Esophagus squamous epithelium (tissue), 5 donors: ENCODE measurements around the gene EXO5. TPM values are rescaled to one million over a fixed set of nuclear protein-coding genes. Genes with fewer than 3 reads are reported as not detected.

ENCODE experiments used
- DNase-seq: peaks from one replicate; lab custom pipeline; 2025; lab: John Stamatoyannopoulos, UW
- H3K27ac ChIP-seq, 4 donors: fragments of 200-600 bp; sonication (generic); one replicate each; pipeline ENCODE4 v1.5.1; 2016 to 2019; ENCODE audit warnings: mild to moderate bottlenecking in 1 of 4
- H3K27me3 ChIP-seq, 4 donors: fragments of 200-600 bp; sonication (generic); 1 replicate in 3 of 4; 2 replicates in 1 of 4; pipeline versions ENCODE4 v1.5.1 to v1.6.0; 2017 to 2021; ENCODE audit warnings: antibody characterized with exemption in 1 of 4
- H3K36me3 ChIP-seq, 3 donors: fragments of 200-600 bp; sonication (generic); one replicate each; pipeline ENCODE4 v1.5.1; 2016 to 2019
- H3K4me1 ChIP-seq, 3 donors: fragments of 200-600 bp; sonication (generic); one replicate each; pipeline ENCODE4 v1.5.1; 2017 to 2019
- H3K4me3 ChIP-seq, 4 donors: fragments of 200-600 bp; sonication (generic); 1 replicate in 3 of 4; 2 replicates in 1 of 4; pipeline ENCODE4 v1.5.1; 2016 to 2019; ENCODE audit warnings: mild to moderate bottlenecking in 2 of 4, moderate library complexity in 1 of 4
- H3K9me3 ChIP-seq, 3 donors: fragments of 200-600 bp; sonication (generic); one replicate each; pipeline ENCODE4 v1.5.1; 2016 to 2019
- POLR2A ChIP-seq, 4 donors: fragments of 450-650 bp; IDR thresholded peaks; one replicate each; pipeline ENCODE4 v1.6.1; 2017; ENCODE audit warnings: antibody characterized with exemption in 4 of 4, mild to moderate bottlenecking in 4 of 4, moderate library complexity in 3 of 4
- WGBS, 2 donors: methylation state at CpG; one replicate each; pipeline ENCODE4 v1.1.5; 2018; 5-methylcytosine and 5-hydroxymethylcytosine counted together
- intact Hi-C: fragments of 100-400 bp; cut with DNase I; formaldehyde crosslinking; loops from one replicate; pipeline ENCODE4 v1.15.0; 2022
- total RNA-seq, 4 donors: library from RNA; depleted of rRNA; stranded (reverse); fragments of >200 nt; gene quantifications; one replicate each; pipeline ENCODE4 v1.1.0, GENCODE V29; 2016
- TF ChIP-seq, protein P1 (sequence below), 6 experiments: fragments of 450-650 bp in 4 of 6; fragments of 200-600 bp in 2 of 6; sonication (generic) in 2 of 6; IDR thresholded peaks; one replicate each; pipeline ENCODE4 v1.5.1; 2016 to 2019; ENCODE audit warnings: antibody characterized with exemption in 6 of 6, mild to moderate bottlenecking in 4 of 6, moderate library complexity in 4 of 6
- donor health status: DM: yes; HTN: yes; CAD: no.

Gene EXO5
- total RNA-seq, 4 donors from 2014 or later = 4.9 to 7.1 (median 5.7) TPM

DNA sequence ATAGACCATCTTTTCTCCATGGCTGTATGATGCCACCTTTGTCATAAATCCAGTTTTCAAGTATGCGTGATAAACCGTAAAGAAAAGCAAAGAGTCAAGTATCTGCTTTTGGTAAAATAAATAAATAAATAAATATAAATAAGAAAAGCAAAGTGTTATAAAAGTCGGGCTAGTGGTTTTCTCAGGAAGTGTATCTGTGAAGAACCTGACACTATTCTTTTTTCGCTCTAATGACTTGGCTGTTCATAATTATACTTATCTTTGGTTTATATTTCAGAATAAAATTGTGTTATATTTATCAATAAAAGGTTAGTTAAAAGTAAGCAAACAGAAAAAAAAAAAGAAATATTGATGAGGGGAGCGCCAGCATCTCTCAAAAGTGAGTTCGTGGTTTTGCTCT, 594 bp upstream of the EXO5 start:
- Histone ChIP-seq H3K4me3 (peak overlapping the region; percentile 72 to 83 (median 79)), H3K27ac (peak overlapping the region; percentile 73 to 84 (median 80)), H3K27me3 (no peaks in the 10 kb centered on the region), H3K36me3 (peaks cover 0 to 19% (median 0%) of the 10 kb centered on the region in 3 donors), H3K9me3 (peaks cover 0 to 36% (median 7%) of the 10 kb centered on the region in 3 donors), H3K4me1 (peaks cover 6 to 17% (median 6%) of the 10 kb centered on the region in 3 donors)
- WGBS, 2 donors = 56 to 62% methylated on average over 6 of the region's 6 CpGs
- DNase-seq = no peak
- no peak for TF ChIP-seq POLR2A (IDR thresholded peaks at IDR 0.05)
- TF ChIP-seq, protein P1, sequence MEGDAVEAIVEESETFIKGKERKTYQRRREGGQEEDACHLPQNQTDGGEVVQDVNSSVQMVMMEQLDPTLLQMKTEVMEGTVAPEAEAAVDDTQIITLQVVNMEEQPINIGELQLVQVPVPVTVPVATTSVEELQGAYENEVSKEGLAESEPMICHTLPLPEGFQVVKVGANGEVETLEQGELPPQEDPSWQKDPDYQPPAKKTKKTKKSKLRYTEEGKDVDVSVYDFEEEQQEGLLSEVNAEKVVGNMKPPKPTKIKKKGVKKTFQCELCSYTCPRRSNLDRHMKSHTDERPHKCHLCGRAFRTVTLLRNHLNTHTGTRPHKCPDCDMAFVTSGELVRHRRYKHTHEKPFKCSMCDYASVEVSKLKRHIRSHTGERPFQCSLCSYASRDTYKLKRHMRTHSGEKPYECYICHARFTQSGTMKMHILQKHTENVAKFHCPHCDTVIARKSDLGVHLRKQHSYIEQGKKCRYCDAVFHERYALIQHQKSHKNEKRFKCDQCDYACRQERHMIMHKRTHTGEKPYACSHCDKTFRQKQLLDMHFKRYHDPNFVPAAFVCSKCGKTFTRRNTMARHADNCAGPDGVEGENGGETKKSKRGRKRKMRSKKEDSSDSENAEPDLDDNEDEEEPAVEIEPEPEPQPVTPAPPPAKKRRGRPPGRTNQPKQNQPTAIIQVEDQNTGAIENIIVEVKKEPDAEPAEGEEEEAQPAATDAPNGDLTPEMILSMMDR (IDR thresholded peaks at IDR 0.05) = no peak
- intact Hi-C loops = no loop called here

DNA sequence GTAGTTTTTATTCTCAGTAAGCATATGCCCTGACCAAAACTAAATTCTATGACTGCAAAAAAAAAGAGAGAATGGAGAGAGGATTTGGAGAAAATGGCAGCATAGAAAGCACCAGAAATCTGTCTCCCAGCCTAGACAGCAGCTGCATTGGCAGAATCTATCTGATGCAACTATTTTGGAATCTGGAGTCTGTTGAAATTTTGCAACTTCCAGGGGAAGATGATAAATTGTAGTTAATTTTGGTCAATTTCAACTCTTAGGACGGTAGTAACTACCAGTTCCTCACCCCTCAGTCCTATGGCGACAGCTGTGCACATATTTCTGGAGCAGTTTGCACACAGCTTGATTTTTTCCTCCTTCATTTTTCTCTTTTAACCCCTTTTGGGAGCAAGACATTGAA, 10.9 kb downstream of the EXO5 start:
- 69 to 91% methylated on average over 2 of the region's 2 CpGs for WGBS, 2 donors
- no peak for TF ChIP-seq POLR2A (IDR thresholded peaks at IDR 0.05)
- TF ChIP-seq, protein P1 (IDR thresholded peaks at IDR 0.05) = no peak
- intact Hi-C loops = no loop called here
- Histone ChIP-seq H3K36me3 (peaks cover 0 to 14% (median 0%) of the 10 kb centered on the region in 3 donors), H3K4me3 (no peak overlapping the region), H3K4me1 (no peaks in the 10 kb centered on the region), H3K9me3 (peaks cover 0 to 79% (median 16%) of the 10 kb centered on the region in 3 donors), H3K27me3 (no peaks in the 10 kb centered on the region), H3K27ac (no peak overlapping the region)
- no peak for DNase-seq

DNA sequence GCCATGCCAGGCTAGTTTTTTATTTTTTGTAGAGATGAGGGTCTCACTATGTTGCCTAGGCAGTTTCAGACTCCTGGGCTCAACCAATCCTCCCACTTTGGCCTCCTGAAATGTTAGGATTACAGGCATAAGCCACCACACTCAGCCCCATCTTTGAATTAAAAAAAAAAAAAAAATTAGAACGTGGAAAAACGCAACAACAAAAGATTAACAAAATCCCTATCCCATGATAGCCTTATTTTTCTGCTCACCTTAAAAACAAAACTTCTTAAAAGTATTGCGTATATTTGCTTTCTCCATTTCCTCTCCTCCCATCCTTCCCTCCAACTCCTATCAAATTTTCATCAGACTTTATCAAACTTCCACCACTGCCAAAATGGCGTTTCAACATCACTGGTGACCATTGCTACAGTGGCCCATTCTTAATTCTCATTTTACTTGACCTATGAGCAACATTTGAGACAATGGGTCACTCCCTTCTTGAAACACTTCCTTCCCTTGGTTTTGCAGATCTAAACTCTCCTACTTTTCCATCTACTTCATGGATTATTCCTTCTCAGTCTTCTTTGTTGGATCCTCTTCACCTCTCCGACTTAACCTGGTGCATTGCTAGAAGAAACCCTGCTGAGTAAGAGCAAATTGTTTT, 22.3 kb downstream of the EXO5 start:
- no peaks in the 10 kb centered on the region for H3K36me3 ChIP-seq
- TF ChIP-seq, protein P1 (IDR thresholded peaks at IDR 0.05) = no peak
- no peak for TF ChIP-seq POLR2A (IDR thresholded peaks at IDR 0.05)
- H3K9me3 ChIP-seq = peaks cover 0 to 5% (median 0%) of the 10 kb centered on the region in 3 donors
- H3K4me1 ChIP-seq = peaks cover 5 to 19% (median 6%) of the 10 kb centered on the region in 3 donors
- WGBS, 2 donors = 29 to 38% methylated on average over 5 of the region's 5 CpGs
- H3K27ac ChIP-seq = peak overlapping the region; percentile 64 to 89 (median 86)
- intact Hi-C loops = no loop called here
- H3K27me3 ChIP-seq = no peaks in the 10 kb centered on the region
- no peak for DNase-seq
- H3K4me3 ChIP-seq = peak overlapping the region; percentile 41 to 80 (median 66)

DNA sequence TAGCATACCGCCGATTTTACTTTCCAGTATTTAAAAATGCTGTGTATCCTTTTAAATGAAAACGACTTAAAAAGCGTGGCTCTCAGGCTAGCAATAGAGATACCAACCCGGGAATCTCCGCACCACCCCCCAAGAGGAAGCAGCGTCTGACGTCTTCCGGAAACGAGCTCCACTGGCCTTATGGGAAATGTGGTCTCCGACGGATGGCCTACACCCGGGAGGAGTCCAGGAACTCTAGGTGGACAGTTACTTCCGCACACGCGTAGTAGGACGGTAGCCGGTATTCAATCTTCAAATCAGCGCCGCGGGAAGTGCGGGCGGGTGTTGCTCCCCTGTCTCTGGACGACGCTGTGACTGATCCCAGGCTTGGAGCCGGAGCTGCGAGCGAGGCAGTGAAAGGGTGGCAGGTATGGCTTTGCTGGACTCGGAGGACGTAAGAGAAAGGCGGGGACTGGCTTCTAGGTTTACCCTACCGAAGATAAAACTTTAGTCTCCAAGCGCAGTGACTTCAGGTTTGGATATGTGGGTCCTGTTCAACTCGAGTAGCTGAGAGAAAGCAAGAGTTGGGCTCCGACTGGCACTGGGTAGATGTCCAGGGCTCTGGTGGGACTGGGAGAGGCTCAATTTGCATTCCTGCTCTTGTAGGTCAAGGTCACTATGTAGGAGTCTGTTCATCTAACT, 23.0 kb downstream of the EXO5 start, which contains the start of gene ZNF684:
Gene ZNF684 (plus strand): TSS at position 257 of the 681 bp plus-strand sequence. CDS start 1,530 bp downstream, outside the sequence.
- peak; percentile 34 for DNase-seq
- Histone ChIP-seq H3K4me1 (peaks cover 5 to 19% (median 6%) of the 10 kb centered on the region in 3 donors), H3K36me3 (no peaks in the 10 kb centered on the region), H3K9me3 (no peaks in the 10 kb centered on the region), H3K27me3 (no peaks in the 10 kb centered on the region), H3K4me3 (peak within 1 kb of the TSS; percentile 41 to 80 (median 66)), H3K27ac (peak within 1 kb of the TSS; percentile 64 to 89 (median 86))
- TF ChIP-seq POLR2A (IDR thresholded peaks at IDR 0.05) = peak in 2 of 4 donors; percentile 20 to 53
- TF ChIP-seq, protein P1 (IDR thresholded peaks at IDR 0.05) = peak in 1 of 6 experiments; percentile 13
- intact Hi-C loops = no loop called here
- WGBS, 2 donors = 0 to 1% methylated on average over 12 to 20 of the region's 35 CpGs

DNA sequence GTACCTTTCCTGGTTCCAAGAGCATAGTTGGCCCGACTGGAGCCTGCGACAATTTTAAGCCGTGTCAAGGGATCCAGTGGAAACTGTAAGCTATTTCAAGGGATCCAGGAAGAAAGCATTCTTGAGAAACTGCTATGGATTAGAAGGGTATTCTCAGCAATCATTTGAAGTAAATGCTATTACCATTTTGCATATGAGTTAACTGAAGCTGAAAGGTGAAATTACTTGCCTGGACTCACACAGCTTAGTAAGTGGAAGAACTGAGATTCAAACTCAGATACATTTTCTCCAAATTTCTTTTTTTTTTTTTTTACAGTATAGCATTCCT, 23.5 kb downstream of the EXO5 start:
- 7% methylated on average over 3 of the region's 3 CpGs; no CpG with 5 or more reads in 1 of the 2 donors for WGBS, 2 donors
- H3K9me3 ChIP-seq = no peaks in the 10 kb centered on the region
- intact Hi-C loops = no loop called here

More for the DNA sequence above, 23.5 kb downstream of the EXO5 start:
- H3K4me1 ChIP-seq = peaks cover 5 to 19% (median 6%) of the 10 kb centered on the region in 3 donors
- no peak for TF ChIP-seq POLR2A (IDR thresholded peaks at IDR 0.05)
- TF ChIP-seq, protein P1 (IDR thresholded peaks at IDR 0.05) = no peak
- no peaks in the 10 kb centered on the region for H3K36me3 ChIP-seq
- no peaks in the 10 kb centered on the region for H3K27me3 ChIP-seq
- H3K4me3 ChIP-seq = peak overlapping the region; percentile 41 to 80 (median 66)
- peak overlapping the region; percentile 64 to 89 (median 86) for H3K27ac ChIP-seq
- no peak for DNase-seq
